AG09319 (cell line): ENCODE data around the gene INSRR.

Source experiments
- DNase-seq: peaks from one replicate; pipeline ENCODE4 v3.0.0-alpha.2; 2010; ENCODE audit warnings: low read depth; ENCODE audit errors: extremely low read depth
- TF ChIP-seq, protein P1 (sequence below): IDR thresholded peaks from 2 replicates; pipeline ENCODE4 v1.5.1; 2011; ENCODE audit warnings: low read depth, mild to moderate bottlenecking, inconsistent platforms, low read length, moderate library complexity

The INSRR gene

GRCh38 chr1:156828400-156829124 is 30.4 kb downstream of the INSRR start:
- TF ChIP-seq, protein P1, sequence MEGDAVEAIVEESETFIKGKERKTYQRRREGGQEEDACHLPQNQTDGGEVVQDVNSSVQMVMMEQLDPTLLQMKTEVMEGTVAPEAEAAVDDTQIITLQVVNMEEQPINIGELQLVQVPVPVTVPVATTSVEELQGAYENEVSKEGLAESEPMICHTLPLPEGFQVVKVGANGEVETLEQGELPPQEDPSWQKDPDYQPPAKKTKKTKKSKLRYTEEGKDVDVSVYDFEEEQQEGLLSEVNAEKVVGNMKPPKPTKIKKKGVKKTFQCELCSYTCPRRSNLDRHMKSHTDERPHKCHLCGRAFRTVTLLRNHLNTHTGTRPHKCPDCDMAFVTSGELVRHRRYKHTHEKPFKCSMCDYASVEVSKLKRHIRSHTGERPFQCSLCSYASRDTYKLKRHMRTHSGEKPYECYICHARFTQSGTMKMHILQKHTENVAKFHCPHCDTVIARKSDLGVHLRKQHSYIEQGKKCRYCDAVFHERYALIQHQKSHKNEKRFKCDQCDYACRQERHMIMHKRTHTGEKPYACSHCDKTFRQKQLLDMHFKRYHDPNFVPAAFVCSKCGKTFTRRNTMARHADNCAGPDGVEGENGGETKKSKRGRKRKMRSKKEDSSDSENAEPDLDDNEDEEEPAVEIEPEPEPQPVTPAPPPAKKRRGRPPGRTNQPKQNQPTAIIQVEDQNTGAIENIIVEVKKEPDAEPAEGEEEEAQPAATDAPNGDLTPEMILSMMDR: no peak
- no peak for DNase-seq

GRCh38 chr1:156826630-156827029 is 32.3 kb downstream of the INSRR start:
- TF ChIP-seq, protein P1: no peak
- DNase-seq: no peak

DNA sequence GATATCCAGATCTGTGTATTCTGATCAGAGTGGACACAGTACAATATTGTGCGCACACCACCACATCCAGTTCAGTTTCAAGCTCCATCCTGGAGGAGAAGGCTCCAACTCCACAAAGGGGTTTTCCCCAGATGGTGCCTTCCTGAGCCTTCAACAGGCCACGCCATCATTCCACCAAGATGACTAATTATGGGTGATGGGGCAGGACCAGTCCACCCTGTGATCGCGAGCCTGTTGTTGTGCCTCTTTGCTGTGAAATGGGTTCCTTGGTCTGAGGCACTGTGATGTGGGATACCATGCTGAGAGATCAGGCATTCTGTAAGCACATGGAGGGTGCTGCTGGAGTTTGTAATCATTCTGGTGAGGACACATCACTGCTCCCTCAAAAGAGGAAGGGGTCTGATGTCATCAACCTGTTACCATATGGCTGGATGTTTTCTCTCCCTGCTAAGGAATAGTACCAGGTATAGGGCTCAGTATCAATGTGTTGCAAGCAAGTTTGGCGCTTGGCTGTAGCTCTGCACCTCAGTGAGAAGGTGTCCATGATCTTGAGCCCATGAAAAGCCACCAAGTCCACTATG is 35.6 kb downstream of the INSRR start:
- TF ChIP-seq, protein P1: no peak
- no peak for DNase-seq

- DNase-seq: no peak
- TF ChIP-seq, protein P1: no peak
Observed at GRCh38 chr1:156822680-156823079, 36.2 kb downstream of the INSRR start.

- DNase-seq: no peak
- TF ChIP-seq, protein P1: no peak
Observed at GRCh38 chr1:156821801-156822200, 37.1 kb downstream of the INSRR start.

GRCh38 chr1:156816561-156817328 is 42.2 kb downstream of the INSRR start, which contains the start of gene SH2D2A:
TSS of gene SH2D2A (minus strand) at chr1:156816848. CDS start at chr1:156816708, 140 bp downstream.
- DNase-seq: no peak
- TF ChIP-seq, protein P1: no peak

- DNase-seq: no peak
- TF ChIP-seq, protein P1: no peak
Observed at GRCh38 chr1:156815961-156816422, 42.9 kb downstream of the INSRR start.
